Activated B cell treated with CpG ODN at 0.5 μM for 24 hours (primary cell): ENCODE results near the gene FGGY. TPM values are rescaled to one million over a fixed set of nuclear protein-coding genes. Genes with fewer than 3 reads are reported as not detected.

Source experiments
- ATAC-seq: fragments of 200-7000 bp; cut with Tn5 transposase; one replicate; pipeline ENCODE4 v1.10.0; 2021; ENCODE audit warnings: low read depth, mild to moderate bottlenecking, moderate library complexity
- CTCF ChIA-PET: fragments of 350-600 bp; sonication (Branson Sonifier 250); formaldehyde crosslinking; loops from one replicate; lab custom pipeline; 2021; ENCODE audit warnings: antibody characterized with exemption; lab: Charles Lee
- POLR2A ChIA-PET: fragments of 350-600 bp; sonication (Branson Sonifier 250); formaldehyde crosslinking; loops from one replicate; lab custom pipeline; 2021; ENCODE audit warnings: antibody characterized with exemption; lab: Charles Lee
- DNase-seq: peaks from one replicate; pipeline ENCODE4 v3.0.0; 2022
- H3K27ac Mint-ChIP-seq: one replicate; pipeline ENCODE4 v1.8.0; 2020; ENCODE audit warnings: mixed read lengths
- H3K27me3 Mint-ChIP-seq: one replicate; pipeline ENCODE4 v1.8.0; 2021; ENCODE audit warnings: mixed read lengths
- H3K36me3 Mint-ChIP-seq: one replicate; pipeline ENCODE4 v1.8.0; 2021; ENCODE audit warnings: low read depth, mixed read lengths
- H3K4me1 Mint-ChIP-seq: one replicate; pipeline ENCODE4 v1.8.0; 2021; ENCODE audit warnings: mixed read lengths
- H3K4me3 Mint-ChIP-seq: one replicate; pipeline ENCODE4 v1.8.0; 2020; ENCODE audit warnings: mild to moderate bottlenecking, mixed read lengths
- H3K9me3 Mint-ChIP-seq: one replicate; pipeline ENCODE4 v1.8.0; 2020; ENCODE audit warnings: mixed read lengths
- CTCF ChIP-seq: fragments of 200-600 bp; IDR thresholded peaks from one replicate; pipeline ENCODE4 v1.8.0; 2022; ENCODE audit warnings: antibody characterized with exemption, mild to moderate bottlenecking
- intact Hi-C: fragments of 100-400 bp; cut with micrococcal nuclease; formaldehyde crosslinking; loops from one replicate; pipeline ENCODE4 v1.15.1; 2024
- total RNA-seq: library from RNA; stranded (reverse); gene quantifications from 2 replicates; pipeline ENCODE4 v1.2.3, GENCODE V29; 2022

Gene FGGY
- total RNA-seq, 1 donor from 2014 or later = 24.0 TPM

GRCh38 chr1:59638231-59638711, 341.4 kb downstream of the FGGY start:
- no peak overlapping the region for H3K27ac Mint-ChIP-seq
- TF ChIP-seq CTCF = no peak
- H3K36me3 Mint-ChIP-seq = peaks cover 2% of the 10 kb centered on the region
- intact Hi-C loops = no loop called here
- H3K4me3 Mint-ChIP-seq = no peak overlapping the region
- no peaks in the 10 kb centered on the region for H3K4me1 Mint-ChIP-seq
- ChIA-PET POLR2A (no interaction called here), CTCF (no interaction called here)
- no peaks in the 10 kb centered on the region for H3K27me3 Mint-ChIP-seq
- ATAC-seq (no peak), DNase-seq (no peak)
- H3K9me3 Mint-ChIP-seq = no peaks in the 10 kb centered on the region

- Mint-ChIP-seq H3K4me1 (no peaks in the 10 kb centered on the region), H3K27ac (no peak overlapping the region), H3K9me3 (no peaks in the 10 kb centered on the region), H3K27me3 (no peaks in the 10 kb centered on the region), H3K36me3 (peaks cover 2% of the 10 kb centered on the region), H3K4me3 (no peak overlapping the region)
- ATAC-seq = no peak
- intact Hi-C loops = no loop called here
- ChIA-PET CTCF (no interaction called here), POLR2A (no interaction called here)
- no peak for DNase-seq
- TF ChIP-seq CTCF = no peak
These were observed 342.4 kb downstream of the FGGY start for GRCh38 chr1:59639266-59639665.

GRCh38 chr1:59640851-59641250, 344.0 kb downstream of the FGGY start:
- ATAC-seq (no peak), DNase-seq (no peak)
- ChIA-PET POLR2A (no interaction called here), CTCF (no interaction called here)
- H3K4me3 Mint-ChIP-seq = no peak overlapping the region
- no peaks in the 10 kb centered on the region for H3K27me3 Mint-ChIP-seq
- no peak for TF ChIP-seq CTCF
- H3K9me3 Mint-ChIP-seq = no peaks in the 10 kb centered on the region
- no peaks in the 10 kb centered on the region for H3K4me1 Mint-ChIP-seq
- peaks cover 2% of the 10 kb centered on the region for H3K36me3 Mint-ChIP-seq
- no peak overlapping the region for H3K27ac Mint-ChIP-seq
- intact Hi-C loops = no loop called here

- intact Hi-C loops = no loop called here
- no peak overlapping the region for H3K4me3 Mint-ChIP-seq
- ATAC-seq (no peak), DNase-seq (no peak)
- H3K27ac Mint-ChIP-seq = no peak overlapping the region
- ChIA-PET CTCF (no interaction called here), POLR2A (no interaction called here)
- H3K27me3 Mint-ChIP-seq = no peaks in the 10 kb centered on the region
- H3K4me1 Mint-ChIP-seq = no peaks in the 10 kb centered on the region
- no peak for TF ChIP-seq CTCF
- no peaks in the 10 kb centered on the region for H3K9me3 Mint-ChIP-seq
- H3K36me3 Mint-ChIP-seq = peaks cover 2% of the 10 kb centered on the region
These were observed 344.9 kb downstream of the FGGY start for GRCh38 chr1:59641836-59642235.

GRCh38 chr1:59643526-59643925, 346.6 kb downstream of the FGGY start:
- Mint-ChIP-seq H3K27me3 (no peaks in the 10 kb centered on the region), H3K4me3 (no peak overlapping the region), H3K36me3 (peaks cover 2% of the 10 kb centered on the region), H3K9me3 (no peaks in the 10 kb centered on the region), H3K27ac (no peak overlapping the region), H3K4me1 (no peaks in the 10 kb centered on the region)
- CTCF ChIA-PET = no interaction called here
- TF ChIP-seq CTCF = no peak
- POLR2A ChIA-PET = no interaction called here
- intact Hi-C loops = no loop called here
- DNase-seq (no peak), ATAC-seq (no peak)
